Astrocyte (in vitro differentiated cells and primary cell): Measurements from ENCODE around the gene DZIP1. TPM values are rescaled to one million over a fixed set of nuclear protein-coding genes. Genes with fewer than 3 reads are reported as not detected.
A peak's percentile ranks its signal among the peaks of the same experiment; 100 is the strongest.

Experiments used
- DNase-seq: peaks from one replicate; pipeline ENCODE4 v3.0.0-alpha.2; 2010; ENCODE audit warnings: low read depth
- FAIRE-seq: peaks from 2 replicates; lab custom pipeline; 2011; peaks lifted over from hg19 to GRCh38; lab: Jason Lieb, UNC
- H2AFZ ChIP-seq: 2 replicates; pipeline ENCODE4 v1.6.0; 2012; ENCODE audit warnings: low read depth, low read length, inconsistent platforms
- H3K27ac ChIP-seq: 2 replicates; pipeline ENCODE4 v1.5.1; 2011; ENCODE audit warnings: low read depth, low read length, inconsistent platforms
- H3K27me3 ChIP-seq: 2 replicates; pipeline ENCODE4 v1.6.0; 2011; ENCODE audit warnings: low read length, inconsistent platforms; ENCODE audit not compliant: insufficient read depth
- H3K36me3 ChIP-seq: 2 replicates; pipeline ENCODE4 v1.5.1; 2011; ENCODE audit warnings: low read length, inconsistent platforms; ENCODE audit not compliant: insufficient read depth
- H3K4me1 ChIP-seq: 2 replicates; pipeline ENCODE4 v1.5.1; 2011; ENCODE audit warnings: low read length, inconsistent platforms; ENCODE audit not compliant: insufficient read depth
- H3K4me2 ChIP-seq: 2 replicates; pipeline ENCODE4 v1.6.0; 2012; ENCODE audit warnings: low read length, inconsistent platforms
- H3K4me3 ChIP-seq: 2 replicates; pipeline ENCODE4 v1.5.1; 2011; ENCODE audit warnings: low read depth, mild to moderate bottlenecking, low read length, inconsistent platforms; ENCODE audit not compliant: insufficient read depth
- H3K79me2 ChIP-seq: 2 replicates; pipeline ENCODE4 v1.6.0; 2012; ENCODE audit warnings: mild to moderate bottlenecking, low read length, inconsistent platforms; ENCODE audit not compliant: insufficient read depth
- H3K9ac ChIP-seq: 2 replicates; pipeline ENCODE4 v1.6.0; 2012; ENCODE audit warnings: mild to moderate bottlenecking, low read length, inconsistent platforms
- H3K9me3 ChIP-seq: 2 replicates; pipeline ENCODE4 v1.5.1; 2012; ENCODE audit warnings: low read depth, mild to moderate bottlenecking, low read length, inconsistent platforms; ENCODE audit not compliant: insufficient read depth
- H4K20me1 ChIP-seq: 2 replicates; pipeline ENCODE4 v1.6.0; 2012; ENCODE audit warnings: low read length, inconsistent platforms; ENCODE audit not compliant: insufficient read depth
- H3K27ac Mint-ChIP-seq: one replicate; pipeline ENCODE4 v1.8.0; 2021; ENCODE audit warnings: mild to moderate bottlenecking, mixed read lengths; ENCODE audit not compliant: unreplicated experiment
- H3K27me3 Mint-ChIP-seq: one replicate; pipeline ENCODE4 v1.8.0; 2021; ENCODE audit warnings: low read depth, mixed read lengths; ENCODE audit not compliant: unreplicated experiment
- H3K36me3 Mint-ChIP-seq: one replicate; pipeline ENCODE4 v1.8.0; 2021; ENCODE audit warnings: low read depth, mixed read lengths; ENCODE audit not compliant: unreplicated experiment
- H3K4me1 Mint-ChIP-seq: one replicate; pipeline ENCODE4 v1.8.0; 2021; ENCODE audit warnings: low read depth, mixed read lengths; ENCODE audit not compliant: unreplicated experiment
- H3K4me3 Mint-ChIP-seq: one replicate; pipeline ENCODE4 v1.8.0; 2021; ENCODE audit warnings: mild to moderate bottlenecking, moderate library complexity, mixed read lengths; ENCODE audit not compliant: unreplicated experiment
- H3K9me3 Mint-ChIP-seq: one replicate; pipeline ENCODE4 v1.8.0; 2021; ENCODE audit warnings: mild to moderate bottlenecking, mixed read lengths; ENCODE audit not compliant: unreplicated experiment
- EZH2 ChIP-seq: IDR thresholded peaks from 2 replicates; pipeline ENCODE4 v1.6.1; 2012; ENCODE audit warnings: mild to moderate bottlenecking, low read length, inconsistent platforms; ENCODE audit not compliant: insufficient read depth
- total RNA-seq: library from RNA; stranded (reverse); gene quantifications from 2 replicates; pipeline ENCODE4 v1.2.1, GENCODE V29; 2021
- TF ChIP-seq, protein P1 (sequence below): IDR thresholded peaks from 2 replicates; pipeline ENCODE4 v1.5.1; 2011; ENCODE audit warnings: low read depth, mild to moderate bottlenecking, inconsistent platforms, low read length, moderate library complexity; ENCODE audit not compliant: insufficient read depth

DZIP1 gene
- total RNA-seq, 1 donor from 2014 or later = 52.4 TPM

DNA sequence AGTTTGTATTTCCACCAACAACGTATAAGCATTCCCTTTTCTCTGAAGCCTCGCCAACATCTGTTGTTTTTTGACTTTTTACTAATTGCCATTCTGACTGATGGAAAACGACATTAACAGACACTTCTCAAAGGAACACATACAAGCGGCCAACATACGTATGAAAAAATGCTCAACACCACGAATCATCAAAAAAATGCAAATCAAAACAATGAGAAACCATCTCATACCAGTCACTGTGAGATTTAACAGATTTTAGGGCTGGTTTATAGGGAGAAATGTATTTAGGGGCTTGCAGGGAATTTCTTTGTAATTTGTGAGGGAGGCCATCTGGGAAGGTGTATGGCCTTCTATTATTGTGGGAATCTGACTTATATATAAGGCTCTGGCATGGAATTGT, 2.8 kb upstream of the DZIP1 start:
- FAIRE-seq = no peak
- H3K27ac Mint-ChIP-seq = no peak overlapping the region
- H3K4me1 Mint-ChIP-seq = peaks cover 3% of the 10 kb centered on the region

DNA sequence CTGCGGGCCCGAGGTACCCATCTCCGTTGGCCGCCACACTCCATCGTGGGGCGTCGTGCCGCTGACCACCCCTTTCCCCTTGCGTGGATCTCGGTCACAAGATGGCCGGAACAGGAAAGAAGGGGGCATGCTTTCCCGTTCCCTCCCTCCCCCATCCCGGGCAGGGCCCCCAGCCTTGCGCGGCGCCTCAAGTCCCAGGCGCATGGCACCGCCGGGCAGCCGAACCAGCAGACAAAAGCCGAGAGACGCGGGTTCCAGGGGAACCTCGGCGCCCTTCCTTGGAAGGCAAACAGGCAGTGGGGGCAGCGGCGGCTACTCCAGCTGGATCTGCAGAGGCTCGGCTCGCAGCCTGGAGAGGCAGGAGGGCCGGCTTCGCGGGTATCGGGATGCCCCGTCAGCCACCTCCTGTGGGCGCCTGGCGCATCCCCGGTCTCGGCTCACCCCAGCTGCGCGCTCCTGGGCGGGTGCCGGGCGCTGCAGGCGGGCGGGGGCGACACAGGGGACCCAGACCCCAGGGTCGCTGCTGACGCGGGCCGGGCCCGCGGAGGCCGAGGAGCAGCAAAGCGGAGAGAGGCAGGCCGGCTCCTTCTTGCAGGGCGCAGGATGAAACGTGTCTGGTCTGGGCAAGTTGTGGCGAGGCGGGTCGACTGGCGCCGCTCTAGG, 439 bp downstream of the DZIP1 start:
- Histone ChIP-seq H4K20me1 (peaks cover 14% of the 10 kb centered on the region), H3K9me3 (no peaks in the 10 kb centered on the region), H3K27ac (peak overlapping the region; percentile 69), H3K4me2 (peak overlapping the region; percentile 92), H3K36me3 (peaks cover 7% of the 10 kb centered on the region), H3K9ac (peak overlapping the region; percentile 73), H3K79me2 (peaks cover 40% of the 10 kb centered on the region), H3K27me3 (no peaks in the 10 kb centered on the region), H2AFZ (peak overlapping the region; percentile 51), H3K4me3 (peak overlapping the region; percentile 64), H3K4me1 (peaks cover 4% of the 10 kb centered on the region)
- Mint-ChIP-seq H3K27me3 (no peaks in the 10 kb centered on the region), H3K27ac (peak overlapping the region; percentile 59), H3K9me3 (peaks cover 2% of the 10 kb centered on the region), H3K4me1 (peaks cover 3% of the 10 kb centered on the region), H3K36me3 (peaks cover 6% of the 10 kb centered on the region), H3K4me3 (peak overlapping the region; percentile 93)
- DNase-seq = peak; percentile 37
- TF ChIP-seq, protein P1, sequence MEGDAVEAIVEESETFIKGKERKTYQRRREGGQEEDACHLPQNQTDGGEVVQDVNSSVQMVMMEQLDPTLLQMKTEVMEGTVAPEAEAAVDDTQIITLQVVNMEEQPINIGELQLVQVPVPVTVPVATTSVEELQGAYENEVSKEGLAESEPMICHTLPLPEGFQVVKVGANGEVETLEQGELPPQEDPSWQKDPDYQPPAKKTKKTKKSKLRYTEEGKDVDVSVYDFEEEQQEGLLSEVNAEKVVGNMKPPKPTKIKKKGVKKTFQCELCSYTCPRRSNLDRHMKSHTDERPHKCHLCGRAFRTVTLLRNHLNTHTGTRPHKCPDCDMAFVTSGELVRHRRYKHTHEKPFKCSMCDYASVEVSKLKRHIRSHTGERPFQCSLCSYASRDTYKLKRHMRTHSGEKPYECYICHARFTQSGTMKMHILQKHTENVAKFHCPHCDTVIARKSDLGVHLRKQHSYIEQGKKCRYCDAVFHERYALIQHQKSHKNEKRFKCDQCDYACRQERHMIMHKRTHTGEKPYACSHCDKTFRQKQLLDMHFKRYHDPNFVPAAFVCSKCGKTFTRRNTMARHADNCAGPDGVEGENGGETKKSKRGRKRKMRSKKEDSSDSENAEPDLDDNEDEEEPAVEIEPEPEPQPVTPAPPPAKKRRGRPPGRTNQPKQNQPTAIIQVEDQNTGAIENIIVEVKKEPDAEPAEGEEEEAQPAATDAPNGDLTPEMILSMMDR = no peak
- no peak for TF ChIP-seq EZH2
- FAIRE-seq = no peak

More for the DNA sequence above, 2.8 kb upstream of the DZIP1 start:
- Histone ChIP-seq H3K9ac (no peak overlapping the region), H4K20me1 (peaks cover 4% of the 10 kb centered on the region), H3K4me2 (no peak overlapping the region), H3K36me3 (no peaks in the 10 kb centered on the region), H3K27ac (no peak overlapping the region), H3K4me1 (no peaks in the 10 kb centered on the region), H3K27me3 (no peaks in the 10 kb centered on the region), H3K9me3 (no peaks in the 10 kb centered on the region), H3K79me2 (peaks cover 20% of the 10 kb centered on the region), H3K4me3 (no peak overlapping the region), H2AFZ (no peak overlapping the region)
- Mint-ChIP-seq H3K9me3 (peaks cover 2% of the 10 kb centered on the region), H3K27me3 (peaks cover under 1% of the 10 kb centered on the region), H3K4me3 (no peak overlapping the region), H3K36me3 (peaks cover 2% of the 10 kb centered on the region)
- DNase-seq = no peak
- TF ChIP-seq, protein P1 = no peak
- no peak for TF ChIP-seq EZH2

DNA sequence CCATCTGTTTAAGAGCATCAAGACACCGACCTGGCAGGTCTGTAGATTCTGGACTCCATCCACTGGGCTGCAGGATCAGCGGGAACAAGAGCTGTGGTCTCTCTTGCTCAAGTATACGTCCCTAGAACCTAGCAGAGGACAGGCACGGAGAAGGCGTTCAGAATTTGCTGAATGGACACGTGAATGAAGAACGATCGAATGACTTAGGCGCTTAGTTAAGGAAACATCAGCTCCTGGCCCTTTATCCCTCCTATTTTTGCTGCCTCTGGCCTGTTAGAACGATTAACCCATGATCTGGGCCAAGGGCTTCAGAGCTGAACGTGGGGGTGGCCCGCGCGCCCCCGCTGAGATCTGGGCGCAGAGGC, 953 bp downstream of the DZIP1 start:
- Histone ChIP-seq H3K36me3 (peaks cover 11% of the 10 kb centered on the region), H3K9ac (peak overlapping the region; percentile 73), H3K4me2 (peak overlapping the region; percentile 92), H3K27ac (peak overlapping the region; percentile 69), H3K4me3 (peak overlapping the region; percentile 64), H3K4me1 (peaks cover 4% of the 10 kb centered on the region), H4K20me1 (peaks cover 14% of the 10 kb centered on the region), H3K79me2 (peaks cover 40% of the 10 kb centered on the region), H3K9me3 (no peaks in the 10 kb centered on the region), H3K27me3 (no peaks in the 10 kb centered on the region), H2AFZ (peak overlapping the region; percentile 51)
- H3K4me1 Mint-ChIP-seq = peaks cover 4% of the 10 kb centered on the region
- H3K27me3 Mint-ChIP-seq = no peaks in the 10 kb centered on the region
- no peak for FAIRE-seq
- DNase-seq = peak; percentile 46
- H3K36me3 Mint-ChIP-seq = peaks cover 6% of the 10 kb centered on the region
- peak overlapping the region; percentile 93 for H3K4me3 Mint-ChIP-seq
- no peak for TF ChIP-seq EZH2
- TF ChIP-seq, protein P1 = no peak
- peaks cover 2% of the 10 kb centered on the region for H3K9me3 Mint-ChIP-seq
- peak overlapping the region; percentile 59 for H3K27ac Mint-ChIP-seq
